Peyer's patch (tissue), 4 donors: ENCODE measurements around the gene GRIA4.

Experiments
- POLR2A ChIP-seq, 2 donors: fragments of 450-650 bp; IDR thresholded peaks; one replicate each; pipeline ENCODE4 v1.5.1; 2017; ENCODE audit warnings: antibody characterized with exemption in 2 of 2, mild to moderate bottlenecking in 2 of 2, moderate library complexity in 2 of 2
- TF ChIP-seq, protein P1 (sequence below), 6 experiments: fragments of 450-650 bp in 4 of 6; fragments of 200-600 bp in 2 of 6; sonication (generic) in 1 of 6; IDR thresholded peaks; one replicate each; pipeline ENCODE4 v1.5.1; 2017 to 2019; ENCODE audit warnings: antibody characterized with exemption in 6 of 6, mild to moderate bottlenecking in 3 of 6, moderate library complexity in 1 of 6

DNA sequence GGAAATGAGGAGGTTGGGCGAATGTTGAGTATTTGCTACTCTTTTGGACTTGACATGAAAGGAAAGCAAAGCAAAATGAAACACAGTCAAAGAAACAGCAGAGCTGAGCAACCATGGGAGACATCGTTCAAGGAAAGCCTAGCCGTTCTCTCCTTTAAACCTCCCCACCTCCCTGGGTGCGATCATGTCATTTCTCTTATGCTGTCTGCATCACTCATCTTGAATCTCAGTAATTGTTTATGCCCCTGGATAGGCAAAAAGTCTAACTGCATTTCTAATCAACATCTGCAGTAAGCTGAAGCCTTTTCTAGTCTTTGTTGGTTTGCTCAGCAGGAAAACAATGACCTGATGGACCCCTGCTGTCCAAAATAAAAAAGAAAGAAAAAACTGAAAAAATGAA lies 305.1 kb downstream of the GRIA4 start:
- TF ChIP-seq, protein P1, sequence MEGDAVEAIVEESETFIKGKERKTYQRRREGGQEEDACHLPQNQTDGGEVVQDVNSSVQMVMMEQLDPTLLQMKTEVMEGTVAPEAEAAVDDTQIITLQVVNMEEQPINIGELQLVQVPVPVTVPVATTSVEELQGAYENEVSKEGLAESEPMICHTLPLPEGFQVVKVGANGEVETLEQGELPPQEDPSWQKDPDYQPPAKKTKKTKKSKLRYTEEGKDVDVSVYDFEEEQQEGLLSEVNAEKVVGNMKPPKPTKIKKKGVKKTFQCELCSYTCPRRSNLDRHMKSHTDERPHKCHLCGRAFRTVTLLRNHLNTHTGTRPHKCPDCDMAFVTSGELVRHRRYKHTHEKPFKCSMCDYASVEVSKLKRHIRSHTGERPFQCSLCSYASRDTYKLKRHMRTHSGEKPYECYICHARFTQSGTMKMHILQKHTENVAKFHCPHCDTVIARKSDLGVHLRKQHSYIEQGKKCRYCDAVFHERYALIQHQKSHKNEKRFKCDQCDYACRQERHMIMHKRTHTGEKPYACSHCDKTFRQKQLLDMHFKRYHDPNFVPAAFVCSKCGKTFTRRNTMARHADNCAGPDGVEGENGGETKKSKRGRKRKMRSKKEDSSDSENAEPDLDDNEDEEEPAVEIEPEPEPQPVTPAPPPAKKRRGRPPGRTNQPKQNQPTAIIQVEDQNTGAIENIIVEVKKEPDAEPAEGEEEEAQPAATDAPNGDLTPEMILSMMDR (IDR thresholded peaks at IDR 0.05) = no peak
- no peak for TF ChIP-seq POLR2A (IDR thresholded peaks at IDR 0.05)
